Pancreas (tissue), 10 donors: ENCODE results near the gene CPS1. TPM values are rescaled to one million over a fixed set of nuclear protein-coding genes. Genes with fewer than 3 reads are reported as not detected.

Experiments
- ATAC-seq, 4 donors: fragments of 200-7000 bp; cut with Tn5 transposase; one replicate each; pipeline versions ENCODE4 v1.8.0 to v1.9.1; 2020; ENCODE audit warnings: mild to moderate bottlenecking in 4 of 4, moderate library complexity in 4 of 4
- DNase-seq, 6 donors: peaks; one replicate each; pipeline ENCODE4 v3.0.0-alpha.2; 2020
- FAIRE-seq: peaks from 2 replicates; lab custom pipeline; 2012; peaks lifted over from hg19 to GRCh38; lab: Jason Lieb, UNC
- H3K27ac ChIP-seq, 4 donors: fragments of 200-600 bp; sonication (generic); 1 replicate in 3 of 4; 2 replicates in 1 of 4; pipeline versions ENCODE4 v1.5.0 to v1.8.0; 2020
- H3K27me3 ChIP-seq, 4 donors: fragments of 200-600 bp; one replicate each; pipeline ENCODE4 v1.8.0; 2021
- H3K36me3 ChIP-seq, 3 donors: fragments of 200-600 bp; sonication (generic) in 1 of 3; one replicate each; pipeline versions ENCODE4 v1.5.0 to v1.8.0; 2020 to 2021
- H3K4me1 ChIP-seq, 3 donors: fragments of 200-600 bp; one replicate each; pipeline ENCODE4 v1.8.0; 2021
- H3K4me3 ChIP-seq, 4 donors: fragments of 200-600 bp; sonication (generic) in 2 of 4; one replicate each; pipeline versions ENCODE4 v1.5.0 to v1.8.0; 2020 to 2021
- H3K9me3 ChIP-seq, 4 donors: fragments of 200-600 bp; one replicate each; pipeline ENCODE4 v1.8.0; 2021
- CTCF ChIP-seq, 4 donors: fragments of 200-600 bp; sonication (generic) in 3 of 4; IDR thresholded peaks; one replicate each; pipeline versions ENCODE4 v1.5.0 to v1.8.0; 2021; ENCODE audit warnings: antibody characterized with exemption in 4 of 4
- WGBS, 2 donors: extraction: QIAGEN DNeasy Blood & Tissue Kit; methylation state at CpG; one replicate each; pipeline ENCODE4 v1.1.7; 2013; 5-methylcytosine and 5-hydroxymethylcytosine counted together
- intact Hi-C, 3 donors: fragments of 100-400 bp; cut with DNase I; formaldehyde crosslinking; loops; one replicate each; pipeline versions ENCODE4 v1.11.1 to v1.14.2; 2022
- polyA plus RNA-seq, 2 donors: library from polyadenylated mRNA; stranded (reverse); fragments of 200-250 nt; gene quantifications; one replicate each; pipeline ENCODE4 v1.2.3, GENCODE V29; 2013
- total RNA-seq, 6 donors: library from RNA; stranded (reverse); fragmentation: NEBNext Ultra II Directional in 4 of 6; extraction: Animal tissue kit (Norgen Biotek cat#: 25700) in 4 of 6; gene quantifications; one replicate each; pipeline versions ENCODE4 v1.2.1 to v1.2.4, GENCODE V29; 2021 to 2023
- donor health status: healthy with polysubstance abuse.
- donor health status: DM: no; HTN: no; CAD: no; lungs with moderate emphysema.
- donor health status: DM: no; HTN: no; CAD: no.
- donor health status: control.
- donor health status: control.
- donor health status: Bipolar disorder and iron deficiency.
- donor health status: DM: yes; HTN: yes; CAD: no.
- donor health status: DM: no; HTN: no; CAD: no.
- donor health status: DM: no; HTN: no; CAD: no.
- donor health status: DM: yes; HTN: yes; CAD: no.

The CPS1 gene
- total and polyA plus RNA-seq, 8 donors: 0.23 to 2.0 (median 1.1) TPM

- peak; percentile 76 to 82 (median 79) for ATAC-seq
- intact Hi-C loops: no loop called here
- Histone ChIP-seq H3K4me1 (peaks cover 2 to 27% (median 26%) of the 10 kb centered on the region in 3 donors), H3K27ac (peak overlapping the region in 1 of 4 donors; percentile 3), H3K9me3 (no peaks in the 10 kb centered on the region), H3K36me3 (no peaks in the 10 kb centered on the region), H3K27me3 (no peaks in the 10 kb centered on the region), H3K4me3 (no peak overlapping the region)
- no peak for FAIRE-seq
- DNase-seq: peak in 1 of 6 donors; percentile 14
- whole genome bisulfite sequencing, 2 donors: 27 to 28% methylated on average over 3 of the region's 3 CpGs
- no peak for TF ChIP-seq CTCF (IDR thresholded peaks at IDR 0.05)
These were observed 15.0 kb upstream of the CPS1 start for GRCh38 chr2:210541290-210541902.

- Histone ChIP-seq H3K27me3 (no peaks in the 10 kb centered on the region), H3K4me3 (no peak overlapping the region), H3K27ac (no peak overlapping the region), H3K4me1 (peaks cover 2 to 22% (median 21%) of the 10 kb centered on the region in 3 donors), H3K9me3 (no peaks in the 10 kb centered on the region), H3K36me3 (no peaks in the 10 kb centered on the region)
- intact Hi-C loops: no loop called here
- FAIRE-seq (no peak), ATAC-seq (no peak), DNase-seq (no peak)
- 82 to 94% methylated on average over 3 of the region's 3 CpGs for WGBS, 2 donors
- no peak for TF ChIP-seq CTCF (IDR thresholded peaks at IDR 0.05)
These were observed 12.3 kb upstream of the CPS1 start for GRCh38 chr2:210544007-210544590.

- no peak overlapping the region for H3K4me3 ChIP-seq
- no peak overlapping the region for H3K27ac ChIP-seq
- DNase-seq: no peak
- no peak for FAIRE-seq
- WGBS, 2 donors: 59 to 68% methylated on average over 4 of the region's 4 CpGs
- no peaks in the 10 kb centered on the region for H3K9me3 ChIP-seq
- no peak for ATAC-seq
- no peak for TF ChIP-seq CTCF (IDR thresholded peaks at IDR 0.05)
- peaks cover 0 to 19% (median 14%) of the 10 kb centered on the region in 3 donors for H3K4me1 ChIP-seq
- H3K36me3 ChIP-seq: no peaks in the 10 kb centered on the region
- H3K27me3 ChIP-seq: no peaks in the 10 kb centered on the region
- intact Hi-C loops: no loop called here
These were observed 11.6 kb upstream of the CPS1 start for GRCh38 chr2:210544831-210545230.

- Histone ChIP-seq H3K4me3 (no peak overlapping the region), H3K27me3 (no peaks in the 10 kb centered on the region), H3K27ac (no peak overlapping the region), H3K36me3 (no peaks in the 10 kb centered on the region), H3K9me3 (no peaks in the 10 kb centered on the region), H3K4me1 (peaks cover 0 to 6% (median 1%) of the 10 kb centered on the region in 3 donors)
- DNase-seq (peak in 1 of 6 donors; percentile 22), FAIRE-seq (peak; percentile 47), ATAC-seq (no peak)
- no peak for TF ChIP-seq CTCF (IDR thresholded peaks at IDR 0.05)
- intact Hi-C loops: no loop called here
- 75 to 85% methylated on average over 5 of the region's 5 CpGs for WGBS, 2 donors
These were observed 9.8 kb upstream of the CPS1 start for GRCh38 chr2:210546424-210547208.
